Stimulated activated CD4-positive, alpha-beta T cell treated with anti-CD3 and anti-CD28 coated beads, Interleukin-1b, Interleukin-23, amount 100 ng/mL, for 24 hours (primary cell): ENCODE measurements around the gene PHTF1.
"Not testable (repeated sequence)": the region's sequence is repeated elsewhere in the genome, so short reads cannot be mapped to it uniquely, and the experiment has no call there.

ENCODE experiments used
- DNase-seq, 4 experiments: peaks; one replicate each; pipeline ENCODE4 v3.0.0-alpha.2; 2020; ENCODE audit warnings: low read depth in 4 of 4, low spot score in 1 of 4

The PHTF1 gene

DNA sequence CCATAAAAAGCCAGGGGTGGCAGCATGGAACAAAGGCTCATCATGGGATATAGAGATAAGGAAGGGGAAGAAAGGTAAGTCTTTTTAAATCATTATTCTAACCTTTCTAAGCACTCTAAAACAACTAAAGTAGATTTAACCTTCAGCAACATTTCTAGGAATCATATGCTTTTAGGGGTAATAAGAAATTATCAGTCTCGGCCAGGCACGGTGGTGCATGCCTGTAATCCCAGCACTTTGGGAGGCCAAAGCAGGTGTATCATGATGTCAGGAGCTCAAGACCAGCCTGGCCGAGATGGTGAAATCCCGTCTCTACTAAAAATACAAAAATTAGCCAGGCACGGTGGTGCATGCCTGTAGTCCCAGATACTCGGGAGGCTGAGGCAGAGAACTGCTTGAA is 20.3 kb upstream of the PHTF1 start:
- DNase-seq, result no peak

DNA sequence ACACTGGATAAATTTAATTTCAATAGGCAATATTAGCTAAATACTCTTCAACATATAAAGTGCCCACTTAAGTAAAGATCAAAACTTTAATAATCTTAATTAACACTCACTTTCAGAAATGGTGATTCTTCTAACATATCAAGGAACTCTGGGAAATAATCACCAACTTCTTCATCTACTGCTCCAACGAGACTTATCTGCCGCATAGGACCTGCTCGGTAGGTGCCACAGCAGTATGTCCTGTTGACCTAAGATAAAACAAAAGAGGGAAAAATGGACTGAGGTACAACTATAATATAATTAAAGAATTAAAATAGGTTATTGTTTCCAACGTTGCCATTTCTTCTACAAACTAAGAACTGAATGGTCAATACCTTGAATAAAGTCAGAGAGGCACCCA is 18.3 kb upstream of the PHTF1 start:
- no peak for DNase-seq

DNA sequence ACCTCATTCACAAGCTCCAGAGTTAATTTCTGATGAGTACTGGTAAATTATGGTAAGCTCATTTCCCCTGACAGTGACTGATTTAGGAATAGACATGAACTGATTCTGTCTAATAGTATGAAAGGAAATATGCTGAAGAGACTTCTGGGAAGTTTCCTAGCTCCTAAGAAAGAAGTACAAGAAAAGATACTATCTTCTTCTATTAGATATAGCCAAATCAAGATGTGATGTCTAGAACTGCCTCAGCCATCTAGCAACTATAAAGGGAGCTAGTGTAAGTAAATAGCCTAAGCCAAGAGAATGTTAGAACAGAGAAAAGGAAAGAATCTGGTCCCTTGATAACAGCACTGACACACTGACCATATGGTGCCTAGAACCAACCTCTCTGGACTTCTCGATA is 10.7 kb upstream of the PHTF1 start:
- DNase-seq, result no peak

DNA sequence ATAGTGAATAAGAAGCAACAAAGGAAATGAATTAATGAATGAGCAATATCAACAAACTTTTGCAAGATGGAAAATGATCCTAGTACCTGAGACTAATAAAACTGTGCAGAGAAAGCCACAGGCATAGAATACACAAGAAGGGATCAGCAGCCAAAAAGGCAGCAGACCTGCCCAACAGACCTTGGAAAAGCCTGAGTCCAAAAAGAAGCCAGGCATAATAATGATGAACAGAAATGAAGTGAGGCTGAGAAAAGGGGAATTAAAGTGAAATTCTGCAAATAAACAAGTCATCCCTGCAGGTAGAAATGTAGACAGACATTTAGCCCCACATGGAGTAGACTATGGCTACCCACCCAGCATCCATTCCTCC is 10.3 kb upstream of the PHTF1 start:
- DNase-seq, result no peak

DNA sequence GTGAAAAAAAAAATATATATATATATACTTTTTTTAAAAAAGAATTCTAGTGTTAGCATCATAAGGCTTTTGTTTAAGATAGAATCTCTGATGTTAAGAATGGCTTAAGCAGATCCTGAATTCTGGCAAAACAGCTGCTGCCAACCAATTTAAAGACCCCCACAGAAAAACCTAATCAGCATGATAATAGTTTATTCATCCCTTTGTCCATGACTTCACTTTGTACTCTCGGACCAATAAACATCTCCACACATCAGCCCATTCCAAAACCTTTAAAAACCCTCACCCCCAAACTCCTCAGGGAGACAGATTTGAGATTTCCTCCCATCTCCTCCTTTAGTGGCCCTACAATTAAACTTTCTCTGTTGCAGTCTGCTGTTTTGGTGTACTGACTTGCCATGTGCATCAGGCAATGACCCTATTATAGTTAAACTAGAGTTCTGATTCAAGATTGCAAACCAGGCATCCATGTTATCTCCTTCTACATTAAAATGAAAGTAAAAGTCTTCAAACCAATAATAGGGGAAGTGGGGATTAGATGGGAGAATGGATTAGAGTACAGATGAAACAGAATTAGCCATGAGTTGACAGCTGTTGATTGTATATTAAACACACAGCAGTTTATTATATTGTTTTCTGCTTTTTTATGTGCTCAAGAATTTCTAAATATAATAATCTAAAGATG is 9.8 kb upstream of the PHTF1 start:
- no peak for DNase-seq

DNA sequence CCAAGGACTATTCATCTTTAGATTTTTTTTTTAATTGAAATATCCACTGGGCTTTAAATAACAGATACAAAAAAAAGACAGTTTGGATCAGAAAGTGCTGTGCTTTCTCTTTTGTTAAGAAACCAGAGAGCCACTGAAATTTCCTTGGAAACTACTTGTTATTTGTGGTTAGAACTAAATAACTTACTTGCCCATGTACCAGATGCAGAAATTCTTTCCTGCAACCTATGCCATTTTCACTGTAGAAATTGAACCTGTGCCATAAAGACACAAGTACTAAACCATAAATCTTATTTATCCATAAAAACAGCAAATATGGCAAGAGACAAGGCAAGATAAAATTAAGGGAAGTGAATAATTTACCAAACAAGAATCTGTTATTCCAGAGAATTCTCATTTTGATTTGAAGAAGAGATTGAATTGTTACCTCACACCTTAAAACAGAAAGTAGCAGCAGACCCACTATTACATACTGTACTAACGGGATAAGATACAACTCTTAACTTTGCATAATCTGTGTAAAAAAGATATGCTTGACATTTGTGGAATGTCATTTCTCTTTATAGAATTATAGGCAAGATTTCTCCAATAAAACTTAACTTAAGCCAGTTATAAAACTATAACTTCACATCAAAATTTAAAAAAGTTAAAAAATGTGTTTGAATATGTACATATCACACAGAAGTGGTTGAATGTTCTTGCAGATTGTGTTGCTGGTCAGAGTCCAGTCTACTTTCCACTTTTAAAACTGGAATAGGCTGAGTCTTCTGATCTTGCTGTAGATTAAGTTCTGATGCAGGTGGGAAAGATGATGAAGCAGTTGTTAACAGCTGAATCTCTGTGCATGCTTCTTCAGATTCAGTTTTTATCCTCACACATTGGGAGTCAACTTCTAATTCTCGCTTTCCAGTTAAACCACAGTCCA is 6.3 kb upstream of the PHTF1 start:
- no peak for DNase-seq

DNA sequence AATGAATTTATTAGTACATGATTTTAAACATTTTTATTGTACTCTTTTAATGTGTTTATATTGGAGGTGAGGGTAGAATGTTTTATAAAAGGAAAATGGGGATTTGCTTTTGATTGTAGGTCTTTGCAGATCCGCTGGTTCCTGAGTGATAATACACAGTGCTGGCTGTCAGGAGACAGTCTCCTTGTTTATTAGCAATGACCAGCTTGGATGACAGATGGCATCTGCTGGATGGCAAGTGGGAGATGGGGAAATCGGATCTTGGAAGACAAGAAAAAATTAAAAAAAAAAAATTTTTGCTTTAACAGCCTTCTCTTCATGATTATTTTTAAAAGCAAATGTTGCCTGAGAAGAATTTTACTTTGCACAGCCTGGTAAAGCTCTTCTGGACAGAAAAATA is 4.4 kb upstream of the PHTF1 start:
- no peak for DNase-seq

DNA sequence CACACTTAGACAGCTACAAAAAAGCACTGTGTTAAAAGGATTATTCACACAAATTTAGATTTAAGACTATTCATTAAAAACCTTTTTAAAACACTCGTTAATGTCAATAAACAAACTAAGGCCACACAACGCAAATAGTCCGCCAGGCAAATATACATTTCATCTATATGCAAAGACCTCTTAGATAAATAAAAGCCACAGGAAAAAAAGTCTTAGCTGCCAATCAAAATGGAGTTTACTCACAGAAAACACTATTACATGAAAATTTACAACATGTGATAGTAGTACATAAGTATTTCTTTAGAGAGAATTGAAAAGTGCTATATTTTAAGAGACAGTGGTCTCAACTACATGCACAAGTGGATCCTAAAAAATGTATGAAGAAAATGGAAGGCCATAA is 2.7 kb upstream of the PHTF1 start:
- no peak for DNase-seq

DNA sequence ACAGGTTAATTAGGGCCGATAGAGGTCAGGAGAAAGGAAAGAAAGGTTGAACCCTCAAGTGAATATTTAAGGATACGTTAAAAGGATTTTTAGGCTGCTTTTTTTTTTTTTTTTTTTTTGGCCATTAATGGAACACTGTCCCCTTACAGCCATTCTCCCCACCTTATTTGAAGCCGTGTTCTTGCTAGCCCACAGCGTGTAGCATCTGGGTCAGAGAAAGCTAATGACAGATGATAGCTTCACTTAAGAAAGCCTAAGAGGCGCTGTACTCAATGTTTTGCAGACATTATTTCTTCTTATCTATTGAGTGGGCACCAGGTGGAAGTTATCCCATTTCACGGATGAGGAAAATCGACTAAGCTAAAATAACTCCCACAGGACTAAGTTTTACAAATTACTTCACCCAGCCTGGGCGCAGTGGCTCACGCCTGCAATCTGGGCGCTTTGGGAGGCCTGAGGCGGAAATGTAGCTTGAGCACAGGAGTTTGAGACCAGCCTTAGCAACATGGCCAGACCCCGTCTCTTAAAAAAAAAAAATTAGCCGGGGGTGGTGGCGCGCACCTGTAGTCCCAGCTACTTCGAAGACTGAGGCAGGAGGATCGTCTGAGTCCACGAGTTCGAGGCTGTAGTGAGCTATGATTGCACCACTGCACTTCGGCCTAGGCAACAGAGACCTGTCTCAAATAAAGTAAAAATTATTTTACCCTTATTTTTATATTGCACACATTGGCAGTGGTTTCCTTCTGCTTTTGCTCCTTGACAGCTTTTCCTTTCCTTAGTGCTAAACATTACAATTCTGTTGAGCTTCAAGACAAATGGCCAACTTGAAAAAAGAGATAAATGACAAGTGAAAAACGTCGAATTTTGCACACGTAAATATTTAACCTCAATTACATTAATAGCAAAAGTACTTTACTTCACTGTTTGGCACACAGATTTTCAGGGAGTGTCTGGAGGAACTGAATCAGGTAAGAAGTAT is 1.1 kb upstream of the PHTF1 start:
- DNase-seq, result no peak

DNA sequence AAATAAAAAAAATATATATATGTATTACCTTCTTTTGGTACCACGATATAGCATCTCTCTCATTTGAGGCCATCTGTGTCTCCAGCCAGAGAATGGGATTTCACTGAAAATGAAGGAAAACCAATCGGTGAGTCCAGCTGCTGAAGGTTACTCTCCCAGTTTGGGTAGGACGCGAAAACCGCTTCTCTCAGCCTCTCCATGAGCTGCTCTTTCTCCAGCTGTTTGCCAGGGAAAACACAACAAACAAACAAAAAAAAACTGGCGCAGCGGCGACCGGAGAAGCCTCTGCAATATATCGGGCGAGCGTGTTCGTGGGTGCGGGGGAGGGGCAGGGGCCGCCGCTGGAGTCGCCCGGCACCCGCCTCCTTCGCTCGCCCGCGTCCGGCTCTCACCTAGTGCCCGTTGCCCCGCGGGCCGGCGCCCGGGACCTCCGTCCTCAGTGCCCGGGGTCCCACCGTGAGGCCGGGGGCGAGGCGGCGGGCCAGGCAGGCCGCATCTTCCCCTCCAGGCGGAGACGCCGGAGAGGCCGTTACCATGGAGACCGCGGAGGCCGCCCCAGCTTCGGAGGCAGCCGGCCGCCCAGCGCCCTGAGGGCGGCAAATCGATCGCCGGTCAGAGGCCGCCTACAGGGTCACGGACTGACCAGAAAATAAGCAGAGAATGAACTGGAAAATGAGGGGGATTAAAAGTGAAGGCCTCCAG is 504 bp downstream of the PHTF1 start:
- DNase-seq, result peak in 3 of 4 experiments; percentile 14 to 49 (median 43)

DNA sequence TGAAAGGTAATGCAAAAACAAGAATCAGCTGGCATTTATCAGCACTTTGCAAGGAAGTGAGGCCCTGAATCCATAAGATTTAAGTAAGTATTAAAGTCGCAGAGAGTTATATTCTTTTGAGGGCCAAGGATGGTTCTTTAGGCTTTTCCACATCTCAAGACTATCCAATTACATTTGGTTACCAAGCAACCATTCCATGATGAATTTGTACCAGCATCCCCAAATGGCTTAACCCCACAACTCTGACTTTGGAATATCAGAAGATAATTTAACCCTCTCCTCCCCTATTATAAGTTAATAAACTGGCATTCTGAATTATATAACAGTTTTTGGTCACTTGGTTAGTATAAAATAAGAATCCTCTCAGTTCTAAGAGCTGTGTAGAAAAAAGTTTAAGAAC is 2.8 kb downstream of the PHTF1 start:
- DNase-seq, result no peak

DNA sequence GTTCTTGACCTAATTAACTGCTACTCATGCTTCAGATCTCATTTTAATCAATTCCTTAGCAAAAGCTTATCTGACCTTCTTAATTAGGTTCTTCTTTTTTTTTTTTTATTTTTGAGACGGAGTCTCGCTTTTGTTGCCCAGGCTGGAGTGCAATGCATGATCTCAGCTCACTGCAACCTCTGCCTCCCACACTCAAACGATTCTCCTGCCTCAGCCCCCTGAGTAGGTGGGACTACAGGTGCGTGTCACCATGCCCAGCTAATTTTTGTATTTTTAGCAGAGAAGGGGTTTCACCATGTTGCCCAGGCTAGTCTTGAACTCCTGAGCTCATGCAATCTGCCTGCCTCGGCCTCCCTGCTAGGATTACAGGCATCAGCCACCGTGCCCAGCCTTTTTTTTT is 6.0 kb downstream of the PHTF1 start:
- DNase-seq, result not testable (repeated sequence)

DNA sequence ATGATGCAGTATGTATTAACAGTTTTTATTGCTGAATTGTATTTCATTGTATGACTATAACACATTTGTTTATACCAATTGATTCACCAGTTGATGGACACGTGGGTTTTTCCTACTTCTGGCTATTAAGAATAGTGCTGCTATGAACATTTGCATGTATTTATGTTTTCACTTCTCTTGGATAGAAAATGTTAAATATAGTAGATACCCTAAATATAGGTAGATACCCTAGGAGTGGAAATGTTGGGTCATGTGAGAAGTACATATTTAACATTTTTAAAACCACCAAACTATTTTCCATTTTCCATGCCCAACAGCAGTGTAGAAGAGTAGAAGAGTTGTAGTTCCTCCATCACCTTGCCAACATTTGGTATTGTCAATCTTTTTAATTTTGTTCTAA is 7.8 kb downstream of the PHTF1 start:
- DNase-seq, result no peak

DNA sequence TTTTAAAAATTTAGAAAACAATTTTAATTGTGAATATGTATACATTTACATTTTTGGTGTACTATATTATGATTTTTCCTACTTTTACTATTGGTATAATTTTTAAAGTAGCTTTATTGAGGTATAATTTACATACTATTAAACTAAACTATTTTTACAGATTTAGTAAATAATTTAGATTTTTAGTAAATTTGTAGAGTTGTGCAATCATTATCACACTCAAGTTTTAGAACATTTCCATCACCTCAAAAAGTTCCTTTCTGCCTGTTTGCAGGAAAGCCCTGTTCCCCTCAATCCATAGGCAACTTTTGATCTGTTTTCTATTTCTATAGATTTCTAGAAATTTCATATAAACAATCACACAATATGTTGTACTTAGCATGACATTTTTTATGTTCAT is 8.2 kb downstream of the PHTF1 start:
- no peak for DNase-seq

DNA sequence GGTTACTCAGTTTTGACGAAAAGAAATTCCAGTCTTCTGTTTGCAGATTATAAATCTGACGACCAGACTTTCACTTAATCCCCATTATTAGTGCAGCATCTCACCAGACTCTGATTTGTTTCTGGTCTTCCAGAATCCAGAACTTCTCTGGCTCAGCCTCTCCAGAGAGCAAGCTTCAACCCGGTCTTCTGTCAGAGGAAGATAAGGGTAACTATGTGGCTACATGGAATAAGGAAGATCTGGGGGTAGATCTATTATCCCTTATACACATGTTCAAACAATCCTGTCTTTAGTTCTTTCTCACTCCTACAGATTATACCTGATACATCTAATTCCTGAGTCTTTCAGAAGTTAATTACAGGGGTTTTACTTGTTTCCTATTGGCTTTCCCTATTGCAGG is 9.9 kb downstream of the PHTF1 start:
- DNase-seq, result no peak

DNA sequence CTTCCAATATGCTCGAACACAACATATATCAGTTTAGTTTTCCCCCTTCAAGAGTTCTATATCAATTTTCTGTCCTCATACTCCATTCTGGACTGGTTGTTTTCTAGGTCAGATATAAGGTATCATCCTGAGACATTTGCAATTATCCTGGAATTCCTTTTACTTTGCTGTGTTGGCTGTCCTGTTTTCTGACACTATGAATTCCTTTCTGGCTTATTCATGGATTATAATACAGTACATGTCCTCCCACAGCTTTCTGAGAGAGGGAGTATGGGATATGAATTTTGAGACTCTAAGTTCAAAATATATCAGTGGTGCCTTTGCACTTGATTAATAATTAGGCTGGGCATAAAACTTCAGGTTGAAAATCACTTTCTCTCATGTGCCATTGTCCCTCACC is 11.9 kb downstream of the PHTF1 start:
- DNase-seq, result no peak

DNA sequence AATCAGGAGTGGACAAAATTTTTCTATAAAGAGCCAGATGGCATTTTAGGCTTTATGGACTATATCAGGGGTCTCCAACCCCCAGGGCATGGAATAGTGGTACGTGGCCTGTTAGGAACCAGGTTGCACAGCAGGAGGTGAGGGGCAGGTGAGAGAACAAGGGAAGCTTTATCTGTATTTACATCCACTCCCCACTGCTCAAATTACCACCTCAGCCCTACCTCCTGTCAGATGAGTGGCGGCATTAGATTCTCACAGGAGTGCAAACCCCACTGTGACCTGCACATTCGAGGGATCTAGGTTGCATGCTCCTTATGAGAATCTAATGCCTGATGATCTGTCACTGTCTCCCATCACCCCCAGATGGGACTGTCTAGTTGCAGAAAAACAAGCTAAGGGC is 13.9 kb downstream of the PHTF1 start:
- DNase-seq, result no peak

DNA sequence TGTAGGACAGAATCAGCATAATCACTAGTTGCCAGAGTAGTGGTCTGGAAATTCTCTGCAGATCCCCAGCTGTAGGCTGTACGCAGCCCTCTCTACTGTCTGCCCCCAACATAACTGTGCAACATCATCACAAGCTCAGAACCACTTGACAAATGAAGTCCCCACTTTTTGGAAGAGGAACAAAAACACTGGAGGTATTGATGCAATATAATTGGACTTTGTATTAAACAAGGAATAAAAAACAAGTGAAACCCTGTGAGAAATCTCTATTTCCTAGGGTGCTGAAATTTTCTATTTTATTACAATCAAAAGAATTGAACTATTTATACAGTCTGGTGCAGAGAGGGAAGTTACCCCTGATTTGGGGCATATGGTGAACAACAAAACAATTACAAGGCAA is 15.2 kb downstream of the PHTF1 start:
- DNase-seq, result no peak

DNA sequence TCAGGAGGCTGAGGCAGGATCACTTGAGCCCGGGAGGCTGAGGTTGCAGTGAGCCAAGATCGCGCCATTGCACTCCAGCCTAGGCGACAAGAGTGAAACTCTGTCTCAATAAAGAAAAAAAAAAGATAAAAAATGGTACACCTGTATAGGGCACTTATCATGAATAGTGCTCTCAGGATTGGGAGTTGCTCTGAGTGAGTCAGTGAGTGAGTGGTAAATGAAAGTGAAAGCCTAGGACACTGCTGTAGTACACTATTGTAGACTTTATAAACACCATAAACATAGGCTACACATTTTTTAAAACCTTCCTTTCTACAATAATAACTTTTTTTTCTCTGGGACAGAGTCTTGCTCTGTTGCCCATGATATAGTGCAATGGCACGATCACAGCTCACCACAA is 16.8 kb downstream of the PHTF1 start:
- no peak for DNase-seq

DNA sequence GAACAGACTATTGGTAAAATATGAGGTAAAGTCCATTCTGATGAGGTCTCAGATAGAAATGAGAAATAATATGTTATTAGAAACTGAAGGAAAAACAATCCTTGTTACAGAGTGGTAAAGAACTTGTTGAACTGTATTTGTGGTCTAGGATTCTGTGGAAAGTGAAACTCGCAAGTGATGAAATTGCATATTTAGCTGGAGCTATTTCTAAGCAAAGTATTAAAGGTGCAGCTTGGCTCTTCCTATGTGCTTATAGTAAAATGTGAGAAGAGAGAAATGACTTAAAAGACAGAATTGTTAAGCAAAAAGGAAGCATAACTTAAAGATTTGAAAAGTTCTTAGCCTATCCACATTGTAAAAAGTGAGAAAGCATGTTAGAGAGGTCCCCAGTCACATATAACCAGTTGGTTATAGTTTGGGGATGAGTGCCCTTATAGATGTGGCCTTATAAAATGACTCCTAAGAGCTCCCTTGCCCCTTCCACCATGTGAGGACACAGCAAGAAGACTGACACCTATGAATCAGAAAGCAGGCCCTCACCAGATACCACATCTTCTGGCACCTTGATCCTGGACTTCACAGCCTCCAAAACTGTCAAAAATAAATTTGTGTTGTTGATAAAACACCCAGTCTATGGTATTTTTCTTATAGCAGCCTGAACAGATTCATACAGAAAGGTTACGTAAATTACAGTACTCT is 24.8 kb downstream of the PHTF1 start:
- no peak for DNase-seq
